CD1c-positive myeloid dendritic cell (primary cell): ENCODE data around the gene MAD1L1.
"Not testable (repeated sequence)": the region's sequence is repeated elsewhere in the genome, so short reads cannot be mapped to it uniquely, and the experiment has no call there.

ENCODE experiments used
- DNase-seq: peaks from one replicate; pipeline ENCODE4 v3.0.0-alpha.2; 2016; ENCODE audit errors: extremely low spot score

MAD1L1 gene

DNA sequence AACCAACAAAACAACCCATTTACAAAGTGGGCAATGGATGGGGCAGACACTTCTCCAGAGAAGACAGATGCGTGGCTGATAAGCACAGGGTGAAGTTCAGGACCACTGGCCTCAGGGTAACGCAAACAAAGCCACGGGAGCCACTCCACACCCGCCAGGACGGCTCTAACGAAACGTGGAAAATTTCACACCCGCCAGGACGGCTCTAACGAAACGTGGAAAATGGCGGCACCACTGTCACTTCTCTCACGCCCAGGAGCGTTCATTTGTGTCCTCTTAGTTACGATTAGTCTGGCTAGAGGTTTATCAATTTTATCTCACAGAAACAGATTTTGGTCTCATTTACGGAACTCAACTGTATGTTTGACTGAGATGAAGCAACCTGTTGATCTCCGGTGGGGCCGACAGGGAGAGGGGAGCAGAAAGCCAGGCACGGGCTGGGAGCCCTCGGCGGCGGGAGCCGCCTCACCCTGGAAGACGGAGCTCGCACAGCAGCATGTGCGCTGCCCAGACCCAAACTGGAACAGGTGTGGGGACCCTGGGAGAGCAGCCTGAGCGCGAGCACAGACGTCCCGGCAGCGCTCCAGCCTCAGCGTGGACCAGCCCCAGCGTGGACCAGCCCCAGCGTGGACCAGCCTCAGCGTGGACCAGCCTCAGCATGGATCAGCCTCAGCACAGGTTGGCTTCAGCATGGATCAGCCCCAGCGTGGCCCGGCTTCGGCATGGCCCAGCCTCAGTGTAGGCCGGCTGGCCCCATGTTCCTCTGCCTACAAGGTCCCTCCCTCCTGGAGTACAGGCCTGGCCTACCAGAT is 243.5 kb downstream of the MAD1L1 start:
- DNase-seq: no peak

DNA sequence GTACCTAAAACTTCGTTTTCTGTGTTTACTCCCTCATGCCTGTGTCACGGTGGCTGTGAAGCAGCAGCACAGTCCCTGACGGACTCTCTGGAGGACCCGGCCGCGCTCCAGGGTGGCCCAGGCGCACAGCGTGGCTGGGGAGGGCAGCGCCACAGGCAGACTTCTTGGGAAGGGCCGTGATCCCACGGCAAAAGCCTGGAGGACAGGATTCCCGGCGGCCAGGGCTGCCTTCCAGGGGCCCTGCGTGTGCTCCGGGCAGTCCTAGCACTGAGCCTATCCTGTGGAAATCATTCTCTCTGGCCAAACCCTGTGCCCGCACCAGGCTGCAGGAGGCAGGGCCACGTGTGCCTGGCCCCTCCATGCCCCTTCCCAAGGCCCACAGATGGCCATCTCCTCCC is 244.2 kb downstream of the MAD1L1 start:
- no peak for DNase-seq

DNA sequence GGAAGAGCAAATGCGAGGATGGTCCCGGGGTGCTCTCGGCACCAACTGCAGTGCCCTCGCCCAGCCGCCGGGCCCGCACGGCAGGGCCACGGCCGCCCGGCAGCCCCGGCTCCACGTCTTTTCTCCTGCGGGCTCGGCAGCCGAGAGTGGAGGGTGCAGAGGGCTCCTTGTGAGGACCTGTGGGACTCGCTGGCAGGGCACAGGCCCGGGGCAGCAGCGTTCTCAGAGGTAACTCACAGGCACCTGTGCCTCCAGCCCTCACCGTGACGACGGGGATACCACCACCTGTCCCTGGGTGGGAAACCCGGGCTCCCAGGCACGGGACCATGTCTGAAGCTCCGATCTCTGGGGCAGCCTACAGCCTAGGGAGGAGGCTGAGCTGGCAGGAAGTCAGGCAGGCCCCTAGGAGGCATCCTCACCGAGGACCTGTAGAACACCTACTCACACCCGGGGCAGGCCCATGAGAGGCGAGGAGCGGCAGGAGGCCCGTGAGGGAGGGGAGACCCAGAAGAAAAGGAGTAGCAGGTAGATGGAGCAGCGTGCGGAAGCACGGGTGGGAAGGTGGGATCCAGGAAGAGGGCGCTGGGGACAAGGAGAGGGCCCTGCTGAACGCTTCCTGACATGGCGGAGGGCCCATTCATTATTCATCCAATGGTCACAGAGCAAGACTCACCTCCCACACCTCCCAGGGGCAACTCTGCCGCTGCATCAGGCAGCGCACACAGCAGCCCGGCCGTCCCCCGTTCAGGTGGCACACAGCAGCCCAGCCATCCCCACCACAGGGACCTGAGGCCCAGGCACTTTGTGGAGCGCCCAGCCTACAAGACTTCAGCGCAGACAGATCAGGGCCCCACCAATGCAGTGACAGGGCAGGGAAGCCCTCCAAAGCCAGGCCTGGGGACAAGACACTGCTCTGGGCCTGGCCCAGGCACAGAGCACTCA is 244.9 kb downstream of the MAD1L1 start:
- no peak for DNase-seq

DNA sequence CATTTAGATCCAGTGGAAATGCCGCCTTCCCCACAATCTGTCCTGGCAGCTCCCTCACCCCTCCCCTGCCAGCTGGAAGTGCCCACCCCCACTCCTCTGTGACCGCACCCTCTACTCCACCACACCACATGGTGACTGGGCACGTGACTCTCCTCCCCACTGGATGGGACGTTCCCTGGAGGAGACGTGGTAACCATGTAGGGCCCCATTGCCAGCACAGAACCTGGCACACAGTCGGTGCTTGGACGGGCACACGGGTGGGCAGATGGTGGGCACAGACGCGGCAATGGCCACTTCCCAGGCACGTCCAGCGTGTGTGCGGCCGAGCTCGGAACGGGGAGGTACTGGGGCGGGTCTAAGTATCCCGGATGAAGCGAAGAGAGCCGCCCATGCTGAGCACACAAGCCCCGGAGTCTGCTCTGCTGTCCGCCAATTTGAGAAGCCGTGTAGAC is 245.6 kb downstream of the MAD1L1 start:
- DNase-seq: no peak

DNA sequence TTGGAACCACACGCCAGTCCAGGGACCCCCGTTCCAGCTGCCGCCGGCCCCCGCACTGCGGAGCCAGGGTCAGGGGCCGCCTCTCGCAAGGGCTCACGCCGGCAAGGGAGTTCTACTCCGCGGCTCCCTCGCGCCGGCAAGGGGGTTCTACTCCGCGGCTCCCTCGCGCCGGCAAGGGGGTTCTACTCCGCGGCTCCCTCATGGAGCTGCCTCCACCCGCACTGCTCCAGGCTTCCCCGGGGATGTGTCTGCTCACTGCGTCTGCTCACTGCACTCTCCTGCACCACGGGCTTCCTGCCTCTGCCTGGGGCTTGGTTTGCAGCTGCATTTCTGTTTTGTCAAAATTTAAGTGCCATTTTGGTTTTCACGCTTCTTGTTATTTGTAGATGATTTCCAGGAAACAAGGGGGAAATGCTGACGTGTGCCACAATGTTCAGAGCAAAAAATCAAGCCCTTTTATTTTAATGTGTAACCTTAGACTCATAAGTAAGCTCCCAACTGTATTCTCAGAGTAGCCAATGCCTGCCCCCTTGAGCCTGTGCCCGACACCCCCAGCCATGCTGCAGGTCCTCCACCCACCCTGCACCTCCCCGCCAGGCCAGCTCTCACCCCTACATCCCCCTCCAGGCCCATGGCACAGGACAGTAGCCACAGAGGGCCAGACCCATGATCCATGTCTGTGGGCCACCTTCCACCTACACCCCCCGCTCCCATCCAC is 246.2 kb downstream of the MAD1L1 start:
- peak; percentile 23 for DNase-seq

DNA sequence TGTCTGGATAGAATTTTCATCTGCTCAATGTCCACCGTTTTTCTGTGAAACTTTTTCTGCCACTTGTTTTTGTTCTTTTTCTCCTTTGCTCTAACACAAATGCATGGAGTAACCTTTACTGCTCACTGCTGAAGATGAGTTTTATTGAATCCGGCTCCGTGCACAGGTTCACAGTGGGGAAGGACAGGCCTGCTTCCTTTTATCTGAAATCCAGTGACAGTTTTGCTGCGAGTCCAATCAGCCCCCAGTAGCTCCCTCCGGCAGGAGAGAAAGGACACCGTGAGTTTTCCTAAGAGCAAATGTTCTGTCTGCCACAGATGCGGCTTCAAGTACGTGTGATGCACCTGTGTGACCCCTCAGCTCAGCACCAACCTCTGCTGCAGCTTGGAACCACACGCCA is 246.8 kb downstream of the MAD1L1 start:
- DNase-seq: no peak

DNA sequence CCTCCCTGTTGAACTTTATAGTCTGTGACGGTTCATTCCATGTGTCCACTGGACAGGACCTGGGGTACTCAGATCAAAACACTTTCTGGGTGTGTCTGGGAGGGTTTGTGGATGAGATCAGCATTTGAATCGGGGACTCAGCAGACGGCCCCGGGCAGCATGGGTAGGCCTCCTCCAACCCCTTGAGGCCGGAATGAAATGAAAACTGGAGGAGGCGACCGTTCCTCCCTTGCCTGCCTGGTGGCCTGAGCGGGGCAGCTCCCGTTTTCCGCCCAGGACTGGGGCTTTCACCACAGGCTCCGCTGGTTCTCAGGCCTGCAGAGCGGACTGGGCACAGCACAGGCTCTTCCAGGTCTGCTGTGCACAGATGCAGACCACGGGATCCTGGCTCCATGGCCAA is 247.7 kb downstream of the MAD1L1 start:
- DNase-seq: no peak

DNA sequence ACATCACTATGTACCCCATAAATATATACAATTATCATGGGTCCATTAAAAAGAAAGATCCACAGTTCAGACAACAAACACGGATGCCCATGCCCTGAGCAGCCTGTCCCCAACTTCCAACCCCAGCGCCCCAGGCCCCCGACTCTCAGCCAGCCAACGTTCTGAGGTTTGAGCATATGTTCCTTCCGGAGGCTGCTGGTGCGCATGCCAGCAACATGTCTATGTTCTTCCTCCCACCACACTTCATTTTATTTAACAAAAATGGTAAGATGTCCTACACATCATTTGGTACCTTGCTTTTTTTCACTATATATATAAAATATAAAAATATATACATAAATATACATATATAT is 250.9 kb downstream of the MAD1L1 start:
- DNase-seq: no peak

DNA sequence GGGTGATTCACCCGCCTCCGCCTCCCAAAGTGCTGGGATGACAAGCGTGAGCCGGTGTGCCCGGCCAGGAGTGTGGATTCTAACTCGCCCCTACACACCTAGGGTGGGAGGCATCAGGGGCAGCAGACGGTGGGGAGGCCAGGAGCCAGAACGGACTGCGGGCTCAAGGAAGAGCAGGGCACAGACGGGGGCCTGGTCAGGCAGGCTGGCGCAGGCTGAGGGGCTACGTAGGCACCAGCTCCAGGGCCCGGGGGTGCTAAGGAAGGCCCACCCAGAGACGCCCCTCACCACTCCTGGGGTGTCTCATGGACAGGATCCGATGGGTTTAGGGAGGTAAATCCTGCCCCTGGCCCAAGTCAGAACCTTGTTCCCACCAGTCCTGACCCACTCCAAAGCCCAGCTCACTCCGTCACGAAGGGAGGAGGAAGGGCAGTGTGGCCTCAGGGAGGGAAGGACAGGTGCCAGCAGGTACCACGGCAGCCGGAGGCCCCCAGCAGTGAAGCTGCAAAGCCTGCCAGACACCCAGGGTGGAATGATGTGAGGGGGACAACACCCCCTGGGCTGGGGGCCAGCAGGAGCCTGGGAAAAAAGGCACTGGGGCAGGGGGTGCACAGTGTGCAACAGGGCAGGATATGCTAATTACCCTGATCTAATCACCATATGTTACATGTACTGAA is 251.4 kb downstream of the MAD1L1 start:
- no peak for DNase-seq

DNA sequence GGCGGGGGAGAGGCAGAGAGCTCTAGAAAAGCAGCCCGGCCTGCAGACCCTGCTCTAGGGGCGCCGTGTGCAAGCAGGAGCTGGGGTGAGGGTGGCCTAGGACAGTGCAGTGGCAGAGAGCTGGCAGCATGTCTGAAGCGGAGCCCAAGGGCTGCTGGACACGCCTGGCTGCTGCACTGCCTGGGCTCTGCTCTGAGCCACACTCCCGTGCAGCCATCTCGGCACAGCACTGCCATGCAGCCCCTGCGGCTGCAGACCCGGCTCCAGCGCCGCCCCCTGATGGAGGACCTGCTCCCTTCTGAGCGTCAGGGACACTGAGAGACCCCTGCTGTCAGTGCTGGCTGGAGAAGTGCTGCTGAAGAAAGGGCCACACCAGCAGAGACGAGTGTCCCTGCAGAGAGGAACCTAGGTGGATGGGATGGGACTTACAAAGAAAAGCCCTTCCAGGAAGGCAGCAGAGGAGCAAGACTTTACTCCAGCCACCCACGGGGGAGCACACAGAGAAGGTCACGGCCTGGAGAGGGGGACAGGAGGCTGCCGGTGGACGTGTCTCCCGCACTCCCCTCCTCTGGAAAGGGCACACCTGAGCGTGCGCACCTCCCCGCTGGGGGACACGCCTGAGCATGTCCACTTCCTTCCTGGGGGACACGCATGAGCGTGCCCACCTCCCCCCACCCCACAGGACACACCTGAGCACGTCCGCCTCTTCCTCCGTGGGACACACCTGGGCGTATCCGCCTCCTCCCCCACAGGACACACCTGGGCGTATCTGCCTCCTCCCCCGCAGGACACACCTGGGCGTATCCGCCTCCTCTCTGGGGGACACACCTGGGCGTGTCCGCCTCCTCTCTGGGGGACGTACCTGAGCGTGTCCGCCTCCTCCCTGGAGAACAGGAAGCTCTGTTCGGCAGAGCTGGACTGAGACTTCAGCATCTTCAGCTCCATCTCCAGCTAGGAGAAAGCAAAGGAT is 252.9 kb downstream of the MAD1L1 start:
- DNase-seq: no peak

DNA sequence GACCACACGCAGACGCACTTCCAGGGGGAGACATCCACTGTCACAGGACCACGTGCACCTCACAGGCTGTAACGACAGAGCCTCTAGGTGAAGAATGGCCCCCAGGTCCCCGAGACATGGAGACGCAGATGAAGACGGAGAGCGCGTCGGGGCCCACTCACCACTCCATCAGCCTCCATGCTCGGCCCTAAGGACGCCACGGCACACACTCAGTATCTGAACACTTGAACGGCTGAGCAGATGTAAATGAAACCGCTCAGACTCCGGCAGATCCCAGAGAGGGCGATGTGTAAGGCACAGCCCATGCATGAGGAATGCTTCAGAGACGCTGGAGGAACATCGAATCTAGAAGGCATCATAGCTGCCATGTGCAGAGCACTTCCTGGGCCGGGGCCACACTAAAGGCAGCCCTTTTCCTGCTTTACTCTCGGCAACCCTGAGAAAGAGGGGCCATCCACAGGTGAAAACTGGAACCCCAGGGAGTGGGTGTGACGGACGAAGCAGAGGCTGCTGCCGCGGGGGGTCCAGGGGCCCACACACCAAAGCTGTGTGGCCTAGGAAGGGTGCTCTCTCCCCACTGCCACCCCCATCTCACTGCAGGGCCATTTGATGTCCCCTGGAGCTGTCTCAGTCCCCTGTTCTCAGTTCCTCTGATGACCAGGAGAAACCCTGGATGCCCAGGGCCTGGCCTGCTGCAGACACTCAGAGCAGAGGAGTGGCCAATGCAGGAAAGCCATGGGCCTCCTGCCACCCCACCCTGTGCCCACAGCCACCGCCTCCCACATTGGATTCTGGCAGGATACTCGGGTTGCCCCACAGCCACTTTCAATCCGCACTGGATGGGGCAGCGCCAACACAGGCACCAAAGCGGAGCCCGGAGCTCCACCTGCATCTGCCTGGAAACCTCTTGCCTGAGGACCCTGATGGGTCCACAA is 253.8 kb downstream of the MAD1L1 start:
- DNase-seq: no peak

DNA sequence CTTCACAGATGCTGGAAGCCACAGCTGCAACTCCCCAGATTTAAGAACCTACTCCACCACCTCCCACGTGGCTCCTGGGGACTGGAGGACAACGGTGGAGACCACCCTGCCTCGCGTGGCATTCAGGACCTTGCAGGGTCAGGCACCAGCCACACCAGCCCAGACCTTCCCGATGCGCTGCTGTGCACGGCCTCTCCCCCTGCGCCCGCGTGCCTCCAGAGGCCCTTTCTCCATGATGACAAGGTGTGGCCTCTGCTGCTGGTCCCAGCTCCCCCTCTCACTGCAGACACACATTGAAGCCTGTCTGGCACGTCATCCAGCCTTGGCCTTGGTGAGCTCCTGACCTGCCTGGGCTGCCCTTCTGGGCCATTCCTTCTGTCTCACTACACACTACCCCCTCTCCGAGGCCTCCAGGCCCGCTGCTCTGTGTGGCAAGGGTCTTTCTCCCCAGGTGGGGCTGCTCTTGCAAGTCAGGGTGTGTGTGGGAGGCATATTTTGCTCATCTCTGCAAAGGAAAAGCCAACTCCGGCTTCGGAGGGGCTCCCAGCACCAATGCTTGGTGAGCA is 254.8 kb downstream of the MAD1L1 start:
- DNase-seq: no peak

DNA sequence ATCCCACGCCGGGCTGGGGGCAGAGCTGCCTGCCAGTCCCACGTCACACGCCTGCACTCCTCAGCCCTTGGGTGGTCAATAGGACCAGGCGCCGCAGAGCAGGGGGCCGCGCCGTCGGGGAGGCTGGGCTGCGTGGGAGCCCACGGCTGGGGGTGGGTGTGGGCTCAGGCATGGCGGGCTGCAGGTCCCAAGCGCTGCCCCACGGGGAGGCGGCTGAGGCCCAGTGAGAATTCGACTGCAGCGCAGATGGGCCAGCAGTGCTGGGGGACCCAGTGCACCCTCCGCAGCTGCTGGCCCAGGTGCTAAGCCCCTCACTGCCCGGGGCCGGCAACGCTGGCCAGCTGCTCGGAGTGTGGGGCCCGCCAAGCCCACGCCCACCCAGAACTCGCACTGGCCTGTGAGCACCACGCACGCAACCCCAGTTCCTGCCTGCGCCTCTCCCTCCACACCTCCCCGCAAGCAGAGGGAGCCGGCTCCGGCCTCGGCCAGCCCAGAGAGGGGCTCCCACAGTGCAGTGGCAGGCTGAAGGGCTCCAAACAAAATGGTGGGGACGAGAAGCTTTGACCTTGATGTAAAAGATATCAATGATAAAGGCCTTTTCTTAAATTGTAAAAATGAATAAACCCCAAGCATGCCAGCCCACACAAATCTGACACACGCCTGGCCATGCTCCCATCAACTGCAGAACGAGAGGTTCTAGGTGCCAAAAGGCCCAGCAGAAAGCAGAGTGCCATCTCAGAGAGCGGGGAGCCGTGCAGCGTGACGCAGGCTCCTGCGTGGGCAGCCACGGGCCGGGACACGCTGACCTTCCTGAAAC is 255.5 kb downstream of the MAD1L1 start:
- no peak for DNase-seq

DNA sequence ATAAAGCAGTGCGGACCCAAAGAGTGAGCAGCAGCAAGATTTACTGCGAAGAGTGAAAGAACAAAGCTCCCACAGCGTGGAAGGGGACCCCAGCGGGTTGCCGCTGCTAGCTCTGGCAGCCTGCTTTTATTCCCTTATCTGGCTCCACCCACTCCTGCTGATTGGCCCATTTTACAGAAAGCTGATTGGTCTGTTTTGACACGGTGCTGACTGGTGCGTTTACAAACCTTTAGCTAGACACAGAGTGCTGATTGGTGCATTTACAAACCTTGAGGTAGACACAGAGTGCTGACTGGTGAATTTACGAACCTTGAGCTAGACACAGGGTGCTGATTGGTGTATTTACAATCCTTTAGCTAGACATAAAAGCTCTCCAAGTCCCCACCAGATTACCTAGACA is 256.2 kb downstream of the MAD1L1 start:
- DNase-seq: not testable (repeated sequence)

DNA sequence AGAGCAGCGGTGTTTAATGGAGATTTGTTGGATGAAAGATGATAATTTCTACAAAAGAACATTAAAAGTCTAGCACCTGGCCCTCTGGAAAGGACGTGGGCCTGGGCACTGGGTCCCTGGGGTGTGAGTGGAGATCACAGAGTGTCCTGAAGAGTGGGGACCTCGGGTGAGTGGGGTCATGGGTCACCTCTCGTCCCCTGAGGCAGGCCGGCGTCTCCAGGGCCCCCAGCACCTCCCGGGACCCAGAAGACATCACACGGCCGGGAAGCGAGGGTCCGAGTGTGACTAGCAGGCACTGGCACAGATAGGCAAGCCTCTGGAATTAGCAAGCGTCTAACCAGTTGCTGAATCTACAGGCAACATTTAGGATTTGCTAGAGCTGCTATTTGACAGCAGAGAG is 257.2 kb downstream of the MAD1L1 start:
- no peak for DNase-seq

DNA sequence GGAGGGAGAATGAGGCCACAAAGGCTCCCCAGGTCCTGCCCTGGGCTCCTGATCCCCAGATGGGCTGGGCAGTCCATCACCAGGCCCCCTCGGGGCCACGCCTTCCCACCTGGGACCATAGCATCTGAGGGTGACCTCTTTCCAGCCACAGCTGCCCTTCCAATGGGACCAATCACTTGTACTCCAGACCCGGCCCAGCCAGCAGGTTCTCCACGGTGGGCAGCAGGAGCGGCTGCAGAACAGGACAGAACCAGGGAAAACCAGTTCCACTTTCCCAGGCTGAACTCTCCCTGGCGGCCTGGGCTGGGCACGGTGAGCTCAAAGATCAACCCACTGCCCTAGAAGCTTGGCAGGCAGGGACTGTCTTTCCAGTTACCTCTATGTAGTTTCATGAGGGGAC is 257.6 kb downstream of the MAD1L1 start:
- DNase-seq: no peak

DNA sequence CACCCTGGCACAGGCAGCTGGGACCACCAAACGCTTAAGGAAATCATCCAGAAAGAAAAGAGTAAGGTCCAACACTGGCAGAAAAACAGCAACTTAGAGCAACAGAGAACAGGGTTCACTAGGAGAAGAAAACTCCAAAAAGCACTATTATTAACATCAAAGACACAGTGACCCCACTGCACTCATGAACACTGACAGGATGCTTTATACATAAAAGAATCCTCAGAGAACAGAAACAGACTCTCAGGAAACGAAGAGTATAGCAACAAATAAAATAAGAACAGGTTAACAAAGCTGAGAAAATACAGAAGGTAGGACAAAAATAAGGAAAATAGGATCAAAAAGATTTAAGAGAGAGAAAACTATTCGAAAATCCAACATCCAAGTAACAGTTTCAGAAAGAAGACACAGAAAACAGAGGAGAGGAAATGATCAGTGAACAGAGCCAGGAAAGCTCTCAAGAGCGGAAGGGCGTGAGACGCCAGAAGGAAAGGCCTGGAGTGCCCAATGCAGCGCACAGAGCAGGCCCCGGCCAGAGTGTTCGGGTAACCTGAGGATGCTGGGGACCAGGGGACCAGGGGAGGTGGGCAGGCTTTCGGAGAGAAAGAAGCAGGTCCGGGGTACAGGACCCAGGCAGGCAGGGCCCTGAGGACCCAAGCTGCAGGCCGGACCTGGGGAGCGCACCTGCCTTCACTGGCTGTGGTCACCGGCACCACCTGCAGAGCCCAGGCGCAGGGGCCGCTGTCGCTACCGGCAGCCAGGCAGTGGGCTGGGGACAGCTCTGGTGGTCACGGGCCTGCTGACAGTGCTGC is 258.2 kb downstream of the MAD1L1 start:
- DNase-seq: no peak
